Ovary (tissue), 3 donors: ENCODE results near the gene CBR4.

ENCODE experiments used
- EP300 ChIP-seq: sonication (generic); formaldehyde crosslinking; IDR thresholded peaks from one replicate; pipeline ENCODE4 v1.6.1; 2017; ENCODE audit warnings: antibody characterized with exemption
- POLR2A ChIP-seq: fragments of 450-650 bp; IDR thresholded peaks from one replicate; pipeline ENCODE4 v1.6.1; 2017; ENCODE audit warnings: antibody characterized with exemption, mild to moderate bottlenecking, moderate library complexity
- TF ChIP-seq, protein P1 (sequence below), 3 donors: fragments of 450-650 bp in 2 of 3; fragments of 200-600 bp in 1 of 3; IDR thresholded peaks; one replicate each; pipeline versions ENCODE4 v1.5.1 to v1.8.0; 2016 to 2022; ENCODE audit warnings: antibody characterized with exemption in 3 of 3, mild to moderate bottlenecking in 1 of 3
- donor health status: DM: no; HTN: no; CAD: no.

DNA sequence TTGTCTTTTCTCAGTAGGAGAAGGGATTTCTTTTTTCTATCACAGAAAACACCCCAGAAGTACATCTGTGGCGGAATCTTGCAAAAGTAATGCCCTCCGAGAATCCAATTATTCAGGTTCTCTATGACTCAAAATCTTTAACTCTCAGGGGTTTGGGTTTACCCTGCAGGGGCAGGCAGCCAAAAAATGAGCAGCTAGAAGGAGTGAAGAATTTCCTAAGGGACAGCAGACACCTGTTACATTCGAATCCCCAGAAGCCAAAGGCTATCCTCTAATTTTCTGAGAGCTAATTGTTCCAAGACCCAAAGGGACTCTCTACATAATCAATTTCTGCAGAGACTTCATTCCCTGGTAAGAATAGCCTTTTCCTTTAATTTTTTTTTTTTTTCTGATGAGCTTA, 27.5 kb upstream of the CBR4 start:
- TF ChIP-seq, protein P1, sequence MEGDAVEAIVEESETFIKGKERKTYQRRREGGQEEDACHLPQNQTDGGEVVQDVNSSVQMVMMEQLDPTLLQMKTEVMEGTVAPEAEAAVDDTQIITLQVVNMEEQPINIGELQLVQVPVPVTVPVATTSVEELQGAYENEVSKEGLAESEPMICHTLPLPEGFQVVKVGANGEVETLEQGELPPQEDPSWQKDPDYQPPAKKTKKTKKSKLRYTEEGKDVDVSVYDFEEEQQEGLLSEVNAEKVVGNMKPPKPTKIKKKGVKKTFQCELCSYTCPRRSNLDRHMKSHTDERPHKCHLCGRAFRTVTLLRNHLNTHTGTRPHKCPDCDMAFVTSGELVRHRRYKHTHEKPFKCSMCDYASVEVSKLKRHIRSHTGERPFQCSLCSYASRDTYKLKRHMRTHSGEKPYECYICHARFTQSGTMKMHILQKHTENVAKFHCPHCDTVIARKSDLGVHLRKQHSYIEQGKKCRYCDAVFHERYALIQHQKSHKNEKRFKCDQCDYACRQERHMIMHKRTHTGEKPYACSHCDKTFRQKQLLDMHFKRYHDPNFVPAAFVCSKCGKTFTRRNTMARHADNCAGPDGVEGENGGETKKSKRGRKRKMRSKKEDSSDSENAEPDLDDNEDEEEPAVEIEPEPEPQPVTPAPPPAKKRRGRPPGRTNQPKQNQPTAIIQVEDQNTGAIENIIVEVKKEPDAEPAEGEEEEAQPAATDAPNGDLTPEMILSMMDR (IDR thresholded peaks at IDR 0.05), result no peak
- no peak for TF ChIP-seq POLR2A
- no peak for TF ChIP-seq EP300
